ENCODE data around the gene DNAJC30.
"Not testable (repeated sequence)": the region's sequence is repeated elsewhere in the genome, so short reads cannot be mapped to it uniquely, and the experiment has no call there.

Gene DNAJC30

DNA sequence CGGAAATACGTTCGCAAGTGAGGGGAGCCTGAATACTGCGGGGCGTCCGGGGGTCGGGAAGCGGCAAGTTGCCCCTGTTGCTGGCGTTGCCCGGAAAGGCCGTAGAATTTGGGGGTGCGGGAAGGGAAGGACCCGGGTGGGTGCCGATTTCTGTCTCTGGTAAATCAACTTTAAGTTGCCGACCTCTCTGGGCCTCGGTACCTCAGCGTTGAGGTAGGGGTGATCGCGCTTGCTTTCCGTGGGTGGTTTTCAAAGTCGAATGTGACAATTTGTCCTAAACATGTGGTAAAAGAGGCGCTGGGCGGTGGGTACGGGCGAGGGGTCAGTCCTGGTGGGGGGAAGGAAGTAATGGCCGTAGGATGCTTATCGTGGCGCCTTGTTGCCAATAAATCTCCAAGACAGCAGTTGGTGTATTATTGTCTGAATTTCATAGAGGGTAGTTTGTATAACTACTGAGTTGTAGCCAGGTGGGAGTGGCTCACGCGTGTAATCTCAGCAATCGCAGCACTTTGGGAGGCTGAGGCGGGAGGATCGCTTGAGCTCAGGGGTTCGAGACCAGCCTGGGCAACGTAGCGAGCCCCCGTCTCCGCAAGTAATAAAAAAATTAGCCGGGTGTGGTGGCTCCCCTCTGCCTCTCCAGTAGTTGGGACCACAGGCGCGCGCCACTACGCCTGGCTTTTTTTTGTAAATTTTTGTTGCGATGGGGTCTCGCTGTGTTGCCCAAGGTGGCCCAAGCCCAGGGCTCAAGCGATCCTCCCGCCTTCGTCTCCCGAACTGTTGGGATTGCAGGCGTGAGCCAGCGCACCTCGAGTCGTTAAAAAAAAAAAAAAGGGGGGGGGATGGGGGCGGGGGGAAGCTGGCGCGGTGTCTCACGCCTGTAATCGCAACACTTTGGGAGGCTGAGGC is 788 bp upstream of the DNAJC30 start:
- peak in 1 of 51 donors; percentile 52 for DNase-seq

DNA sequence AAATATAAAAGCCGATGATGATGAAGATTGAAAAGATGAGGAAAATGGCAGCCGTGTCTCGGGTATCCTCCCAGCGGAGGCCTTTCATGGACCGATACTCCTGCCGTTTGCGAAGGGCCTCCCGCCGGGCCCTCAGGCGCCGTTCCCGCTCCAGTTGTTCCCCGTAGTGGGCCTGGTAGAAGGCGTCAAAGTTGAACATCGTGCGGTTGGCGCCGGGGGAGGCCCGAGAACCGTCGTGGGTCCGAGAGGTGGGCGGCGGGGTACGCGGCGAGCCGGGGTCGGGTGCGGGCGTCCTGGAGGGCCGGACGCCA is 553 bp downstream of the DNAJC30 start:
- DNase-seq: peak in 2 of 51 donors; percentile 44 to 48

DNA sequence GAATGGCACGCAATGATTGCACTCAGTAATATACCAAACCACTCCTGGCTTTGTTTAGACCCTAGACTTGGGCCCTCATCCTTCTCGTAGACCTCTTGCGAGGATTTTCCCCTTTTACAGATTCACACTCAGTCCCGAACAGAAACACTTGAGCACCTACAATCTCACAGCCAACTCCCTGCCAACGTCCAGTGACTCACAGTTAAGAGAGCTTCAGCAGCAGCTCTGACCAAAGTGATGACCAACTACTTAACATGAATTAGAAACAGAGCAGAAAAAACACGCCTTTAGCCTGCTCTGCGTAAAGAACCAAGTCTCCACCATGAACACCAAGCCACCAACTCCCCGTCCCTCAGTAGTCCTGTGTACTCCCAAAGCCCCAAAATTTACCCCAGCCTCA is 2.2 kb downstream of the DNAJC30 start:
- no peak for DNase-seq

DNA sequence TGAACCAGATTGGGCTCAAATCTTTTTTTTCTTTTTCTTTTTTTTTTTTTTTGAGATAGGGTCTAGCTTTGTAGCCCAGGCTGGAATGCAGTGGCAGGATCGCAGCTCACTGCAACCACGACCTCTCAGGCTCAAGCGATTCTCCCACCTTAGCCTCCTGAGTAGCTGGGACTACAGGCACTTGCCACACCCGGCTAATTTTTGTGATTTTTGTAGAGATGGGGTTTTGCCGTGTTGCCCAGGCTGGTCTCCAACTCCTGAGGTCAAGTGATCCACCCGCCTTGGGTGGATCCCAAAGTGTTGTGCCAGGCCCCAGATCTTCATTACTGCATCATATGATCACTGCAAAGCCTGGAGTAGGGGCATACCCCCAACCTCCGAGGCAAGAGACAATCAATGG is 2.8 kb downstream of the DNAJC30 start:
- DNase-seq: no peak

DNA sequence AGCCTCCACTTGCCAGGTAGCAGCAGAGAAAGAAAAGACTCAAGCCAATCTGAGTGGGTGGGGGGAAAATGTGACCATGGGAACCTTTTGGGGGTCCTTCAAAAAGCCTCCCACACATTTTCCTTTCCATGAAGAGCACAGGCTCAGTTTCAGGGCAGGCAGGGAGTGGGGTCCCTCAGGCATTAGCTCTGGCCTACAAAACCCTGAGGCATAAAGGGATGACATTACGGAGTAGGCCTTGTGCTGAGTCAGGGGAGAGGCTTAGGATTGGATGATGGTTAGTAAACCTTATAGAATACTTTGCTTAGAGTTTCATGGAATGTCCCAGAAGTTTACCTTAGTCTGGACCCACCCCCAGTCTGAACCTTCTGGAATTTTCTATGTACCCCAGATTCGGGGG is 3.5 kb downstream of the DNAJC30 start:
- DNase-seq: no peak

DNA sequence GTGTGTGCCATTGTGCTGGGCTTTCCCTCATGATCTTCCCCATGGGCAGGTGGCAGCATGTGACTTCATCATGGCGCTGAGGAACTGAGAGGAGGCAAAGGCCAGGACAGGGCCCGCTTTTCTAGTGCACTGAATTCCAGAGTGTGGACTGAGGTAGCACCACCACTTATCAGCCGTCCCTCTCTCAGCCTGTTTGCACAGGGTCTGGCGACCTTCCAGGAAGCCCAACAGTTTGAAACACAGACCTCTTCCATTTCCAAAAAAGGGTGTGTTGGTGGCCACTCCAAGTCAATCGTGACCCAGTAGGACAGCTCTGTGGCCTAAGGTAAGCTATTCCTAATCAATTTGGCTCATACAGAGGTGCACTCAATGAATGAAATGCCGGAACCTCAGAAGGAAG is 4.4 kb downstream of the DNAJC30 start:
- DNase-seq: no peak

DNA sequence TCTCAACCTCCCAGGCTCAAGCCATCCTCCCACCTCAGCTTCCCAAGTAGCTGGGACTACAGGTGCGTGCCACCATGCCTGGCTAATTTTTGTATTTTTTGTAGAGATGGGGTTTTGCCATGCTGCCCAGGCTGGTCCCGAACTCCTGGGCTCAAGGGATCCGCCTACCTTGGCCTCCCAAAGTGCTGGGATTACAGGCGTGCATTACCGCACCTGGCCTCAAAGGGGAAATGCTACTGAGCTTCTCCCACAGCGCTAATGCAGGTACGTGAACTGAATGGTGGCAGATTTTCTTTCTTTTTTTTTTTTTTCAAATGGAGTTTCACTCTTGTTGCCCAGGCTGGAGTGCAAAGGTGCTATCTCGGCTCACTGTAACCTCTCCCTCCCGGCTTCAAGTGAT is 7.2 kb downstream of the DNAJC30 start:
- not testable (repeated sequence) for DNase-seq

DNA sequence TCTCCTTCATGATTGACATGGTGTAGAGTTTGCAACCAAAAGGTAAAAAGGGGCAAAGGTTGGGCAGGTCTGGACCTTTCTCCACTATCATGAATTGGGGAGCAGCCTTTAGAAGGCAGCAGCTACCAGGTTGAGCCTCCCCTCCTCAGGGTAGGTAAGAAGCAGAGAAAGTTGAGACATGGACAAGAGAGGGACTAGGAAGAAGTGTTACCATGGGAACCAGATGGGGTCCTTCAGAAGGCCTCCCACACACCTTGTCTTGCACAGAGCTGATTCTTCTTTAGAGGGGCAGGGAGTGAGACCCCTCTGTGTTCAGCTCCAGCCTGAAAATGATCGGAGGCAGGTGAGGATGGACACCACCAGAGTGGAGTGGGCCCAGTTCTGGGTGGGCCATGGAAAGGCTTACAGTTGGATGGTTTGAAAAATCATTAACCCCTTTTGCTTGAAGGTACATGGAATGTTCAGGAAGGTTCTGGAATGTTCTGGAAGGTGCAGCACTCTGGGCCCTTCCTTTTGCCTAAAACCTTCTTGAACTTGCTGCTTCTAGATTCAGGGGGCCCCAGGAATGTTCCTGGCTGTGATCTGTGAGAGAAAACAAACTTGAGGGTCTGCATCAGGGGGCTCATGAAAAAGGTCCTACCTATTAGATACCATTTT is 8.7 kb downstream of the DNAJC30 start:
- DNase-seq: peak in 1 of 51 donors; percentile 2

DNA sequence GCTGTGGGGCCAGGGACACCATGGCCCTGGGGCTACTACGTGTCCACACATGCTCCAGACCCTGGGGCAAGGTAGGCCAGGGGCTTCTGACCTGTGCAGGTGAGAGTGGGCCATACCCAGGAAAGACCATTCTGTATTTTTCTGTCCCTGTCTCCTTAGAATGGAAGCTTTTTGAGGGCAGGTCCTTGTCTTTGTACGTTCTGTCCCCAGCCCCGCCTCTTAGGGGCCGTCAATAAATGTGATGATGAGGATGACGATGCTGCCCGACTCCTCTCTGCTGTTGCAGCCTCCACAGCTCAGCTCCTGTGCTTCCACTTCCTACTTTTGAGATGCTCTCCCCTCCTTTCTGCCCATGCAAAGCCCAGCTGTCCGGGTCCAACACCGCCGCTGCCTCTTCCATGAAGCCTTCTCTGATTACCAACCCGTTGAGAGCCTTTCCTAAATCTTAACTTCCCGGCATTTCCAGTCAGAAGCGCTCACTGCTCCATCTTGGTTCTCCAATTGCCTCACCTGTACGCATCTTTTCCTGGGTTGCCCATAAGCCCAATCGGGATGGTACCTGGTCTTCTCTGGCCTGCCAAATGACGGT is 11.3 kb downstream of the DNAJC30 start:
- no peak for DNase-seq

DNA sequence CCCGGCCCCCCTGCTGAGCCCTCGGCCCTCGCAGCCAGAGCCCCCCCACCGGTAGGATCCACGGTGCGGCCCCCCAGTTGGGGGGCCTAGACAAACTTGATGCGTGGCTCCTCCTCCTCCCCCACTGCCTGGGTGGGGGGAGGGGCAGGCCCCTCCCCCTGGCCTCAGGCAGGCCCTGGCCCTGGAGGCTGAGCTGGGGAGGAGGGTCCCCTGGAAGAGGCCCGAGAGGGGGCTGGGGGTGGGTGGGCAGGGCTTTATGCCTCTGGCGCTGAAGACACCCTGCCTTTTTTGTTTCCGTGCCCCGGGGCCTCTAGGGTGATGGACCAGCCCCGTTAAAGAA is 12.0 kb downstream of the DNAJC30 start:
- no peak for DNase-seq

DNA sequence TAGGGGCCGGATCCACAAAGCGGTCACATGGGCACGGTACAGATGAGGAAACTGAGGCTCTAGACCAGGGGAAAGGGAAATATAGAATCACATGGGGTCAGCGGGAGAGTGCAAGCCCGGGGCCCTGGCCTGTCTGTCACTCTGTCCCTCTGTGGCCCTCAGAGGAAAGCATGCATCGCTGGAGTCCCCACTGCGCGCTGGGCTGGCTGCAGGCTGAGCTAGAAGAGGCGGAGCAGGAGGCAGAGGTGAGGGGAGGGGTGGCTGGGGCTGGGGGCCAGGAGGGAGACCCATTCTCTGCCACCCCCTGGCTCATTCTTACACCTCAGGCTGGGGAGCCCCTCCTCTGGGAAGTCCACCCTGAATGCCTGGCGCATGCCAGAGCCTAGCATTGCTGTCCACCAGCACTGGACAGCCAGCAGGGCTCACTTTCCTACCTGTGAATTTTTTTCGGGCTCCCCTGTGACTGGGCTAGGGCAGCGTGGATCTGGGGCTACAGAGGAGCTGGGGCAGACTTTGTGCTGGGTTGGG is 13.3 kb downstream of the DNAJC30 start:
- no peak for DNase-seq

DNA sequence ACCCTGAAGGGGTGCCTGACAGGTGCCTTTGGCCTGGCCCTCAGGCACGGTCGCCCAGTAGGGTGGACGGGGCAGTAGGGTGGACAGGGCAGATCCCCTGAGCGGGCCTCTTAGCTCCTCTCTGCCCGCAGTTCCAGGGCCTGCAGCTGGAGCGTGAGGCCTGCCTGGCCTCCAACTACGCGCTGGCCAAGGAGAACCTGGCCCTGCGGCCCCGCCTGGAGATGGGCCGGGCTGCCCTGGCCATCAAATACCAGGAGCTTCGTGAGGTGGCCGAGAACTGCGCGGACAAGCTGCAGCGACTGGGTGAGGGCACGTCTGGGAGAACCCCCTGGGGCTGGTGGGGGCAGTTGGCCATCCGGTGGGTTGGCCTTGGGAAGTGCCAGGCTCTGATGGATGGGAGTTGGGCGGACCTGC is 14.0 kb downstream of the DNAJC30 start:
- DNase-seq: no peak

DNA sequence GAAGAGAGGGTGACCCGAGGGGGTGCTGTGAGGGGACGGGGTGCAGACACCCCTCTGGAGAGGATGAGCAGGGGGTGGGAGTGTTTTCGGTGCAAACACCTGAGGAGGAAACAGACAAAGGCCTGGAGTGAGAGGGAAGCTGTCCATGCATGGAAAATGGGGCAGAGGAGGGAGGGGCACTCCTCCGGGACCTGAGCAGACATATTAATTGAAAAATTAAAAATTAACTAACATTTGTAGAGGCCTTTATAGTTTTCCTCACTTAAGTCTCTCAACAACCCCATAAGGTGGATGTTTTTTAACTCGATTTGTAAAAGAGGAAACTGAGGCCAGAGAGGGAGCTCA is 14.4 kb downstream of the DNAJC30 start:
- DNase-seq: no peak

DNA sequence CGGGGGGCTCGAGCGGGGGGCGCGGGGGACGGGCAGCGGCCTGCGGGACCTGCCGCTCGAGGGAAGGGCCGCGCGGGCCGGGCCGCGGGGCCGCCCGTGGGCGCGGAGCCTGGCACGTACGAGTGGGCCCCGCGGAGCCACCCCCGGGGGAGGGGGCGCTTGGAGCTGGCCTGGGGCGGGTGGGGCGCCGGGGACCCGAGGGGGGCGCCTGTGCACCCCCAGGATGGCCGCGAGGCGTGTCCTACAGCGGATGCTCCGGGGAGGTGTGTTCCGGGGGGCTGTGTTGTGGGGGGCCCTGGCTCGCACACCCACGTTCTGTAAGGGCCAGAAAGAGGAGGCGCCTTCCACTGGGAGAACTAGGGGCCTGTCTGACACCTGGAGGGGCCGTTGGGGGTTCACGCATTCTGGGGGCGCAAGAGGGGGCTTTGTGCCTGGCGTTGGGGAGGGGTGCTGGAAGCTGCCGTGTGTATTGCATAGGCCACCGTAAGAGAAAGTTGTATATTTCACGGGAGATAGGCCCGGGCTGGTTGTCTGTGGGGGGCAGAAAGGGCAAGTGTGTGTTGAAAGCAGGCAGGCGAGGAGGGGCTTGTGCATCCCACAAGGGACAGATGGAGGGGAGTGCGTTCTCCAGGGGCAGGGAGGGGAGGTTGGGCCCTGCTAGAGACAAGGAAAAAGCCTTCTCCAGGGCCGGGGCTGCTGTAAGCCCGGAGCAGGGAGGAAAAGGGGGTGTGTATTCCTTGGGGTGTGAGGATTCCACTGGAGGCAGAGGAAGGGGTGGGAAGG is 15.0 kb downstream of the DNAJC30 start:
- peak in 4 of 51 donors; percentile 10 to 63 (median 41) for DNase-seq

DNA sequence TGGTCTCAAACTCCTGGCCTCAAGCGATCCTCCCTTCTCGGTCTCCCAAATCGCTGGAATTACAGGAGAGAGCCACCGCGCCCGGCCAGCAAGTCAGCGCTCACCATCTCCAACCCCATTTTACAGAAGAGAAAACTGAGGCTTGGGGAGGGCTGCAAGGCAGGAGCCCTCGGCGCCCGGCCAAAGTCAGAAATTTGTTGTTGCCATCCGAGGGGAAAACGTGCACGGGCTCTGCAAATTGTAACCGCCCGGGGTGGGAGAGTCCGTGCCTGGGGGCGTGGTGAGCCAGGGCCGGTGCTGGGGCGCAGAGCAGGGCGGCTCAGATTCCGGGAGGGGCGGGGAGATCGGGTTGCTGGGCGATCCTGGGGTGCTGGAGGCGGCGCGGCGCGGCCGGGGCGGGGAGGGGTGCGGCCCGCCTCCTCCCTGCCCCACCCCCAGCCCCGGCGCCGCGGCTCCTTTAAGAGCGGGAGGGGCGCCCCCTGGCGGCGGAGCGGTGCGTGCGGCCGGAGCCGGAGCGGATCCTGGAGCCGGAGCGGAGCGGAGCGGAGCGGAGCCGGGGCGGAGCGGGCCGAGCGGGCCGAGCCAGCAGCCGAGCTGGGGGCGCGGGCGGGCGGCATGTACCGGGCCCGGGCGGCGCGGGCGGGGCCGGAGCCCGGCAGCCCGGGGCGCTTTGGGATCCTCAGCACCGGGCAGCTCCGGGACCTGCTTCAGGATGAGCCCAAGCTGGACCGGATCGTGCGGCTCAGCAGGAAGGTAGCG is 15.7 kb downstream of the DNAJC30 start, which contains the start of gene VPS37D:
Gene VPS37D (plus strand): TSS at position 488 of the 759 bp plus-strand sequence. CDS start 128 bp downstream, at position 616.
- DNase-seq: peak in 50 of 51 donors; percentile 16 to 91 (median 71)

DNA sequence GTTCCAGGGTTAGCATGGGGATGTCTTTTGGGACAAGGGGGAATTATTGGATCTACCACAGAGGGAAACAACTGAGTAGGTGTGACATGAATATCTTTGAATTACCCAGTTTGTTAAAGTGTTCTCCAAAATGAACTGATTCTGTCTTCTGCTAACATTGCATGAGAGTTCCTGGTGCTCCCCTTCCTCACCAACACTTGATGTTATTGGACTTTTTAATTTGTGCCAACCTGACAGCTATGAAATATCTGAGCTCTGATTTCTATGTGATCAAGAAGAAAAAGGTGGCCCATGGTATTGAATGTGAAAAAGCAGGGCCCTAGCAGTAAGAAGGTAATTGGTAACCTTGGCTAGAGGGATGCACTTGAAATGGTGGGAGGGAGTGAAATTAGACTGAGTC is 20.2 kb downstream of the DNAJC30 start:
- no peak for DNase-seq

DNA sequence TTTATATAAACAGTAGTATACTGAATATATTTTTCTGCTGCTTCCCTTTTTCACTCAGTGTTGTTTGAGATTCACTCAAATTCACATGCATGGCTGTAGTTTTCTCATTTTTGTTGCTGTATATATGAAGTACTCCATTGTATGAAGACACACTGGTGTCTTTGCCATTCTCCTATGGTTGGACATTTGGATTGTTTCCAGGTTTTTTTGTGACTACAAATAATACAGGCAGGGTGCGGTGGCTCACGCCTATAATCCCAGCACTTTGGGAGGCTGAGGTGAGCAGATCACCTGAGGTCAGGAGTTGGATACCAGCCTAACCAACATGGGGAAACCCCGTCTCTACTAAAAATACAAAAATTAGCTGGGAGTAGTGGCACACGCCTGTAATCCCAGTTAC is 22.7 kb downstream of the DNAJC30 start:
- not testable (repeated sequence) for DNase-seq

DNA sequence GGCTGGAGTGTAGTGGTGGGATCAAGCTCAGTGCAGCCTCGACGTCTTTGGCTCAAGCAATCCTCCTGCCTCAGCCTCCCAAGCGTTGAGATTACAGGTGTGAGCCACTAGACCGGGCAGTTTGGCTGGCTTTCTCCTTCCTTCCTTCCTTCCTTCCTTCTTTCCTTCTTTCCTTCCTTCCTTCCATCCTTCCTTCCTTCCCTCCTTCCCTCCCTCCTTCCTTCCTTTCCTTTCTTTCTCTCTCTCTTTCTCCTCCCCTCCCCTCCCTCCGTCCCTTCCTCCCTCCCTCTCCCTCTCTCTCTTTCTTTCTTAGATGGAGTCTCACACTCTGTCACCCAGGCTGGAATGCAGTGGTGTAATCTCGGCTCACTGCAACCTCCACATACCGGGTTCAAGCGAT is 23.3 kb downstream of the DNAJC30 start:
- no peak for DNase-seq

DNA sequence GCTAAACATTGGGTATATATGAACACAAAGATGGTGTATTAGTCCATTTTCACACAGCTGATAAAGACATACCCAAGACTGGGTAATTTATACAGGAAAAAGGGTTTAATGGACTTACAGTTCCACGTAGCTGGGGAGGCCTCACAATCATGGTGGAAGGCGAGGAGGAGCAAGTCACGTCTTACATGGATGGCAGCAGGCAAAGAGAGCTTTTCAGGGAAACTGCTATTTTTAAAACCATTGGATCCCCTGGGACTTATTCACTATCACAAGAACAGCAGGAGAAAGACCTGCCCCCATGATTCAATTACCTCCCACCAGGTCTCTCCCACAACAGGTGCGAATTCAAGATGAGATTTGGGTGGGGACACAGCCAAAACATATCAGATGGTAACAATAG is 27.9 kb downstream of the DNAJC30 start:
- DNase-seq: not testable (repeated sequence)

DNA sequence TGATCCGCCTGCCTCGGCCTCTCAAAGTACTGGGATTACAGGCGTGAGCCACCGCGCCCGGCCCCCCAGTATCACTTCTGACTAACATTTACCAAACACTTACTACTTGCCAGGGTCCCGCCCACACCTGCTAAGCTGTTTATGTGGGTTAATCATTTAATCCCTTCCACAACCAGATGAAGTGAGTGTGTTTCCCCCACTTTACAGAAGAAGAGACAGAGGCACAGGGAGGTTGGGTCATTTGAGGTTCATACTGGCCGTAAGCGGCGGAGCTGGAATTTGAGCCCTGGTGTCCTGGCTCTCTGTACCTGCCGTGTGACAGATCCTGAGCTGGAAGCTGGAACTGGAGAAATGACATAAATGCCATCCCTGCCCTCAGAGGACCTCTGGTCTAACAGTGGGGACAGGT is 30.7 kb downstream of the DNAJC30 start:
- peak in 1 of 51 donors; percentile 16 for DNase-seq

DNA sequence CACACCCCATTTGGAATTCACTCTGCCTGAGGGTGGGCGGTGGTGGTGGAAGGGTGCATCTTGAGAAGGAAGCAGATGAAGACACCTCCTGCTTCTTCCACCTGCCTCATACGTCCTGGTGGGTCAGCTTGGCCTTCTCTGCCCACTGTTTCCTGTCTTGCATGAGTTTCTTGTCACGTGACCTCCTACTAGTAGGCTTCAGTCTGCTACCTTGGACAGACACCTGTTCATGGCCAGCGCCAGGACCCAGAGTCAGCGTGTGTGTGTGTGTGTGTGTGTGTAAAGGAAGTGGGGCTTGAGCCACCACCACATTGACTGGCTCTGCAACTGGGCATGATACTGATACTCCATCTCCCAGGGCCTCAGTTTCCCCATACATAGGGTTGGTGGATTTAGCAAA is 32.7 kb downstream of the DNAJC30 start:
- no peak for DNase-seq

All from hypothalamus (tissue), 51 donors.